ENCODE measurements around the gene PLXDC2.
A peak's percentile ranks its signal among the peaks of the same experiment; 100 is the strongest.
"Not testable (repeated sequence)": the region's sequence is repeated elsewhere in the genome, so short reads cannot be mapped to it uniquely, and the experiment has no call there.

PLXDC2 gene

GRCh38 chr10:19816411-19817230 is at the start of gene PLXDC2:
Gene PLXDC2, plus strand, starts transcription at chr10:19816432.
- DNase-seq = no peak

- DNase-seq = no peak
Measured at GRCh38 chr10:19767876-19768275, 48.4 kb upstream of the PLXDC2 start.

- DNase-seq = not testable (repeated sequence)
Measured at GRCh38 chr10:19769826-19770225, 46.4 kb upstream of the PLXDC2 start.

- DNase-seq = no peak
Measured at GRCh38 chr10:19772972-19773371, 43.3 kb upstream of the PLXDC2 start.

GRCh38 chr10:19775296-19775695 is 40.9 kb upstream of the PLXDC2 start:
- DNase-seq = no peak

GRCh38 chr10:19777806-19778205 is 38.4 kb upstream of the PLXDC2 start:
- no peak for DNase-seq

GRCh38 chr10:19778996-19779395 is 37.2 kb upstream of the PLXDC2 start:
- no peak for DNase-seq

- no peak for DNase-seq
Measured at GRCh38 chr10:19782430-19783089, 33.7 kb upstream of the PLXDC2 start.

- DNase-seq = no peak
Measured at GRCh38 chr10:19783721-19784120, 32.5 kb upstream of the PLXDC2 start.

- no peak for DNase-seq
Measured at GRCh38 chr10:19785366-19785765, 30.9 kb upstream of the PLXDC2 start.

- DNase-seq = peak; percentile 19
Measured at GRCh38 chr10:19788075-19788686, 28.1 kb upstream of the PLXDC2 start.

GRCh38 chr10:19788902-19789301 is 27.3 kb upstream of the PLXDC2 start:
- DNase-seq = no peak

- no peak for DNase-seq
Measured at GRCh38 chr10:19789607-19790006, 26.6 kb upstream of the PLXDC2 start.

GRCh38 chr10:19791032-19791431 is 25.2 kb upstream of the PLXDC2 start:
- DNase-seq = no peak

- DNase-seq = no peak
Measured at GRCh38 chr10:19795684-19796083, 20.5 kb upstream of the PLXDC2 start.

GRCh38 chr10:19800161-19800560 is 16.1 kb upstream of the PLXDC2 start:
- no peak for DNase-seq

- DNase-seq = no peak
Measured at GRCh38 chr10:19801369-19801768, 14.9 kb upstream of the PLXDC2 start.

GRCh38 chr10:19803676-19804075 is 12.6 kb upstream of the PLXDC2 start:
- no peak for DNase-seq

- DNase-seq = no peak
Measured at GRCh38 chr10:19809481-19809880, 6.8 kb upstream of the PLXDC2 start.

- no peak for DNase-seq
Measured at GRCh38 chr10:19811540-19811939, 4.7 kb upstream of the PLXDC2 start.

- DNase-seq = no peak
Measured at GRCh38 chr10:19812976-19813375, 3.3 kb upstream of the PLXDC2 start.

GRCh38 chr10:19815036-19815730 is 1.0 kb upstream of the PLXDC2 start:
- no peak for DNase-seq

GRCh38 chr10:19815731-19816410 is 361 bp upstream of the PLXDC2 start:
- no peak for DNase-seq

Measured in NCI-H1694 treated with DMSO at 0.1 percent for 48 hours (cell line).